GM18867 (cell line): ENCODE data around the gene NRP1.

Source experiments
- ATAC-seq: cut with Tn5 transposase; IDR thresholded peaks from one replicate; pipeline ENCODE4 v1.9.1; 2021; ENCODE audit warnings: mild to moderate bottlenecking, moderate library complexity; ENCODE audit not compliant: unreplicated experiment

The NRP1 gene

GRCh38 chr10:33350041-33350440, 15.6 kb upstream of the NRP1 start:
- ATAC-seq: no peak

DNA sequence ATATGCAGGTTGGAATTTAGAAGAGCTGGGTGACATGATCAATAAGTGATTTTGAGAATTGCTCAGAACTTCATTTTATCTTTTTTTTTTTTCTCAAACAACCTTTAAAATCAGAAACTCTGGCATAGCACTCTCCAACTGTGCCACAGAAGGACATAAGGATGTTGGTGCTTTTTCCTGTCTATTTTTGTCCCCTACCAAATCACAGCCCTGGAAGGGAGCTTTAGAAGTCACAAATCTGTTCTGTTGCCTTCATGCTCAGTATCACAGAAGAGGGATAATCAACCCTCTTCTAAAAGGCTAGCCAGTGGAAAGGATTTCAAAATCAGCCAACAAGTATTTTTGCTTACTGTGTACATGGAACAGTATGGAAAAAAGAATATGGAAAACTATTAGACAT, 14.8 kb upstream of the NRP1 start:
- no peak for ATAC-seq

DNA sequence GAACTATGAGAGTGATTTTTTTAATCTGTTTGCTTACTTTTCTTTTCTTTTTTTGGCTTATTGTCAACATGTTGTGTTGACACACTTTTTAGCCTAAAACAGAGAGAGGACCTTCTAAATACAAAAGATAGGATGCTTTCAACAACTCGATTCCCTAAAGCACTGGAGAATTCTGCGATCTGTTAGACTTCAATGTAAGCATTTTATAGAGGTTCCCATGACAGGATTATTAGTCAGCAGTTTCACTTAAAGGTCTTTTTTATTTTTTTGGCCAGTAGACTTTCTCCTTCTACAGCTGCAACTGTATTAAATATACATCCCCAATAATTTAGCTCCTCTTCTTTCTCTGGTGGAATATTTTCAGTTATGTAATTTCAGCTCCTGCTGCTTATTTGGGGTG, 12.7 kb upstream of the NRP1 start:
- no peak for ATAC-seq

DNA sequence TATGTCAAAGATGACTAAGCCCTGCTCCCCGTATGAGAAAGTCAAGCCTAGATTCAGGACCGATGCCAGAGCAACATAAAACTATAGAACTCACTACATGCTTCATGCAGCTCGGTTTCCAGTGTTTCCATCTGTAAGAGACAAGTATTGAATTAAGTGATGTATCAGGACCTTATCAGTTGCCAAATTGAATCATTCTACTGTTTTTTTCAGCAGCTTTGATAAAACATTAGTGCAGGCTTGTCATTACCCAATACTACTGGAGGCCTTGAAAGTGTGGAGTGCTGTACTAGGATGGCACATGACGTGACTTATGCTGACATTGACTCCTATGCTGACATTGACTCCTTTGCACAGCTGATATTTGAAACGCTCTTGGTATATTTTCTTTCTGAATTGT, 10.8 kb upstream of the NRP1 start:
- no peak for ATAC-seq

GRCh38 chr10:33344676-33345075, 10.2 kb upstream of the NRP1 start:
- ATAC-seq: no peak

- no peak for ATAC-seq
These were observed 7.2 kb upstream of the NRP1 start for GRCh38 chr10:33341637-33342036.

DNA sequence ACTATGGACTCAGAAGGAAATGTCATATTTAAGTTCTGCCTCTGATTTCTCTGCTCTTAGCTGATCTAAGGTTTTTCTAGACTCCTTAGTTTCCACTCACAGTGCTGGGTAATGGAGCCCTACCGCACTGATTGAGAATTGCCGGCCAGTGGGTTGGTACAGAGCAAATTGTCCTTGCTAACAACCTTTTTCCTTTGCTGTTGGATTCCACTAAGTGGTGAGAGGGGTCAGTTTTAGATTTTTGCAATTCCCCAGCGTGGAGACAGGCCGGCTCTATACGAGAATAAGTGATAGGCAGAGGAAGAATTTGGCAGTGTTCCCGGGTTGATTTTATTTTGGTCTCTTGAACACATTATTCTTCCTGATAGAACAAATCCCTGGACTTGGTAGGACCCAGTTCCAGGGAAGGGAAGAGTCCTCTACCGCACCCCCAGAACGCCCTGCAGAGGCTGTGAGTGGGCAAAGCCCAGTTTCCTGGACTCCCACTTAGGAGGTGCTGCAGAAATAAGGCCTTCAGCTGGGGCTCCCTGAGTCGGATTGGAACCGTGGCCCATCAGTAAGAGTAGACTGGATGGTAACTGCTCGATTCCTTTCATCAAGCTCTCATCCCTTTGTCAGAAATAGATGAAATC, 3.0 kb upstream of the NRP1 start:
- no peak for ATAC-seq

DNA sequence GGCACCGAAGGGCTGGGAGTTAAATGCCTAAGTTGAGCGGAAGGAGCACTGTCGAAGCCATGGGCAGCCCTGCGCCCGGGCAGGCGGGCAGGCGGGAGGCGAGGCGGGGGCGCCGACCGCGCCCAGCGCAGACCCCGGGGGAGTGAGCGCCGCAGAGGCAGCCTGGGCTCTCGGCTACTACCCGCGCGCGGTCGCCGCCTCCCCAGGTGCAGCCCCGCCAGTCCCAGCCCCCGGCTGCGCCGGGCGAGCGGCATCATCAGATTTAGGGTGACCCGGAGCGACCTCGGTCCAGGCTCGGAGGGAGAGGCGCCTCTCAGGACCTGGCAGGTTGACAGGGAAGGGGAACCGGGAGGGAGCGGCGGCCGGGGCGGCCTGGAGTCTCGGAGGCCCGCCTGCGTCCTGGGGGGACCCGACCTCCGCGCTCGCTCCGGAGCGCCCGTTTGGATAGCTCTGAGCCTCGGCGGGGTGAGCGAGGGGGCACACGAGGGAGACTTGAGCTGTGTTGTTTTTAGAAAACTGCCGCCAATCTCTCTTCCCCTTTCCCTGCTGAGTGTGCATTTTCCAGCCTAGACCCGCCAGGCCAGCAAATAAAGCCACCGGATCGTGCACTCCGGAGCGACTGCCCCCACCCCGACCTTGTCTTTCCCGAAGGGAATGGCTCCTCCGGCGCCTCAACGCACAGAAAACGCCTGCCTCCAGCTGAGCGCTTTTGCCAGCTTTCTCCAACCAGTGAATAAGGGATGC, 2.3 kb upstream of the NRP1 start:
- no peak for ATAC-seq

- no peak for ATAC-seq
These were observed 1.5 kb upstream of the NRP1 start for GRCh38 chr10:33335801-33336581.

- no peak for ATAC-seq
These were observed 1.0 kb upstream of the NRP1 start for GRCh38 chr10:33335551-33335800.

GRCh38 chr10:33334805-33335550, 511 bp upstream of the NRP1 start:
- ATAC-seq: no peak

- ATAC-seq: no peak
These were observed 986 bp downstream of the NRP1 start for GRCh38 chr10:33333260-33334101.

GRCh38 chr10:33332183-33333065, 2.0 kb downstream of the NRP1 start:
- ATAC-seq: no peak

- no peak for ATAC-seq
These were observed 3.1 kb downstream of the NRP1 start for GRCh38 chr10:33331379-33331694.

DNA sequence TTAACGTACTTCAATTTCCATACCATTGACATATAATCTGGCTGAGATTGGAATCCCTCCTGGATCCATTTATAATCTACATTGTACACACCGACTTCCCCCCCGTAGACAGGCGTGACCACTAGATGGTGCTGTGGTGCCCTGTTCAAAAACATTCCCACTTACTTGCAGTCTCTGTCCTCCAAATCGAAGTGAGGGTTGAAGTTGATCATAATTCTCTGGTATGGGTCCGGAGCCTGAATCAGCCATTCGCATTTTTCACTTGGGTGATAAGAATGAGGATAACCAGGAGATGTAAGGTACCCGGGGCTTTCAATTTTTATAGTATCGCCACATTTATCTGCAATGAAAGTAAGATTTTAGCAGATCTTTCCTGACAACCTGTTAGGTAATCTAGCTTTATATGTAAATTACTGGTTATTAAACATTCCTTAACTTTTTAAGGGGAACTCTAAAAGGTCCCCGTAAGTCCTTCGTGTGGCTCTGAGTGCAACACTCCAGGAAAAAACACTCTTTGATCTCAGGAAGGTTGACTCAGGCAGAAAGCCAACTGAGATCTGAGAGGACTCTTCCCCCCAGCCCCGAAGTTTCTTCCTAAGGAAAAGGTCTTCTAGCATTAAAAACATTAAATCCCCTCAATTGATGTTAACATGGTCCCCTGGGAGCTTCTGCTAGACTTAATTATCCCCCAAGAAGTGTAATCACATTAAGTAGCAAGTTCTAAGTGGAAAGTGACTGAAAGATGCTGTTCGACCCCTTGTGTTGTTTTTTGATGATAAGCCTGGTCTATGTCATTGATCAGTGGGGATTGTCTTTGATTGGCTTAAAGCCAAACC, 3.7 kb downstream of the NRP1 start:
- peak; percentile 54 for ATAC-seq

DNA sequence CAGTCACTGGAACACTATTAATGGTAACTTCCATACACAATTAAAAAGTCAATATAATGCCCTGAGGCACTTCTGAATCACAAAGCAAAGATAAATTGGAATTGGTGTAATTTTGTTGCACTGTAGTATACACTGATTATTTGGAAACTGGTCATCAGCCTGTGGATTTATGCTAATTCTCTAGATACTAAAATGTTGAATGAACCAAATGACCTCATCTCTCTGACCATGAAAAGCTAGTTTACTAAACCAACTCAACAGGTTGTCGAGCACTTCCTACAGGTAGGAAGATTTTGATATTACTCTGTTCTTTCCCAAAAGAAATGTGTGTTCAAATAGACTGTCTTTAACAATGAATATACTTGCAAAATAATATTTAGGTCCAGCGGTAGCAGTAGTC, 5.3 kb downstream of the NRP1 start:
- ATAC-seq: no peak

DNA sequence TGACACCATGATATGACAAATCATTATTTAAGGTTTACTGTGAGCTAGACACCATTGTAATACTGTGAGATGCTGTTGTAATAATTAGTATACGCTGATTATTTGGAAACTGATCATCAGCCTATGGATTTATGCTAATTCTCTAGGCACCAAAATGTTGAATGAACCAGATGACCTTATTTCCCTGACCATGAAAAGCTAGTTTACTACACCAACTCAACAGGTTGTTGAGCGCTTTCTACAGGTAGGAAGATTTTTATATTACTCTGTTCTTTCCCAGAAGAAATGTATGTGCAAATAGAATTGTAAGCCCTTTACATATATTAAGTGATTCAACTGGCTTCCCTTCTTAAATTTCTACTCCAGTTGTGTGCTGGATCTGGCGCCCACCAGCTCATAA, 6.2 kb downstream of the NRP1 start:
- ATAC-seq: no peak

DNA sequence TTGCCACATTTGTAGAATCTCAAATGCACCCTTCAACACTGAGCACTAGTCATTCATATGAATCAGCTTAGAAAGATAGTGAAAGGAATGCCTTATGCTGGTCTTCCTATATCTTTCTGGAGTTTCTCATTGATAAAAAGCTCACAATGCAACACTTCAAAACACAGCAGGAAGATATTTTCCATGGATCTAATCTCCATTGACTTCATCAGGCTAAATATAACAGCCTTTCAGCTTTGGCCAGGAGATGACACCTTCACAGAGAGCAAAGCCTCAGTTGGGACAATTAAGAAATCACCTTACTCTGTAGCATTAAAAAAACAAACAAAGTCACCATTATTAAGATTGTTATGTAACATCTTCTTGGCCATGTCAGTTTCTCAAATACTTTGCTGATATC, 6.7 kb downstream of the NRP1 start:
- no peak for ATAC-seq

DNA sequence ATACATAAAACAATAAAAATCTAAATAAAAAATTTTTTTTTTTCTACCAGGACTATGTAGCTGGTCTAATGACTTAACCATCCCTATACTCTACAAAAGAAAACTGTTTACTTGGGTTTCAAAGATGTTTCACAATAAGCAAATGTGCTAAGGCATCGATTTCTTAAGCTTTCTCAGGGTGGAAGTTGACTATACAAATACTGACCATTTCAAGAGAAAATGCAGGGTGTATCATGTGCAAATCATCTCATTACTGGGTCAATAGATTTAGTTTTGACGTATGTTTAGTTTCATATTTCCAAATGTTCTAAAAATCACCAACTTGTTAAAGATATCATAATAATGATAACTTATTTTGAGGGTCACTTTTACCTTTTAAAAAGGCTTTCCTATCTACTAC, 7.5 kb downstream of the NRP1 start:
- ATAC-seq: no peak
